ENCODE measurements around the gene SREK1IP1. TPM values are rescaled to one million over a fixed set of nuclear protein-coding genes. Genes with fewer than 3 reads are reported as not detected.

SREK1IP1 gene
- total RNA-seq, 6 donors from 2014 or later: 4.2 to 20.7 (median 13.4) TPM

DNA sequence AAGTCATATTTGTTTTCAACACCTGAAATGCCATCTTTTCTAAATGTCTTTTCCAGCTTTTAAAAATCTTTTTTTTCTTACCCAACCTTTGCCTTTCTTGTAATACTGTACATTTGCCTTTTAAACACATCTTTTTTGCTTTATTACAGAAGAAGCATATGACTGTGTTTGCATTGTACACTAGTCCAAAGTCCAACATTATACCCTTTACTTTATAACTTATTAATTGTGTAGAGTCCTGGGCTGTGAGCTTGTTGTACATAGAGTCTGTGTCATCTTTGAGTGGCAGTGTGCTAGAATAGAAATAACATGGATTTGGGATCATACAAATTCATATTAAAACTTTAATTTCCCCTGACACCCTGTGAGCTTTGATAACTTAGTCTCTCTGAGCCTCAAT, 24.0 kb upstream of the SREK1IP1 start:
- no peak for TF ChIP-seq POLR2AphosphoS5 (IDR thresholded peaks at IDR 0.05)
- TF ChIP-seq EP300 (IDR thresholded peaks at IDR 0.05): no peak
- TF ChIP-seq POLR2A (IDR thresholded peaks at IDR 0.05): no peak
- TF ChIP-seq, protein P1, sequence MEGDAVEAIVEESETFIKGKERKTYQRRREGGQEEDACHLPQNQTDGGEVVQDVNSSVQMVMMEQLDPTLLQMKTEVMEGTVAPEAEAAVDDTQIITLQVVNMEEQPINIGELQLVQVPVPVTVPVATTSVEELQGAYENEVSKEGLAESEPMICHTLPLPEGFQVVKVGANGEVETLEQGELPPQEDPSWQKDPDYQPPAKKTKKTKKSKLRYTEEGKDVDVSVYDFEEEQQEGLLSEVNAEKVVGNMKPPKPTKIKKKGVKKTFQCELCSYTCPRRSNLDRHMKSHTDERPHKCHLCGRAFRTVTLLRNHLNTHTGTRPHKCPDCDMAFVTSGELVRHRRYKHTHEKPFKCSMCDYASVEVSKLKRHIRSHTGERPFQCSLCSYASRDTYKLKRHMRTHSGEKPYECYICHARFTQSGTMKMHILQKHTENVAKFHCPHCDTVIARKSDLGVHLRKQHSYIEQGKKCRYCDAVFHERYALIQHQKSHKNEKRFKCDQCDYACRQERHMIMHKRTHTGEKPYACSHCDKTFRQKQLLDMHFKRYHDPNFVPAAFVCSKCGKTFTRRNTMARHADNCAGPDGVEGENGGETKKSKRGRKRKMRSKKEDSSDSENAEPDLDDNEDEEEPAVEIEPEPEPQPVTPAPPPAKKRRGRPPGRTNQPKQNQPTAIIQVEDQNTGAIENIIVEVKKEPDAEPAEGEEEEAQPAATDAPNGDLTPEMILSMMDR (IDR thresholded peaks at IDR 0.05): no peak
- ATAC-seq (ENCODE audit: low FRiP score in 2 of 2): no peak
- H3K9me3 ChIP-seq: no peaks in the 10 kb centered on the region

GRCh38 chr5:64790210-64790609, 21.7 kb upstream of the SREK1IP1 start:
- H3K36me3 ChIP-seq: peaks cover 0 to 22% (median 0%) of the 10 kb centered on the region in 4 donors

More for the DNA sequence above, 24.0 kb upstream of the SREK1IP1 start:
- Histone ChIP-seq H3K27ac (no peak overlapping the region), H3K4me3 (no peak overlapping the region), H3K4me1 (no peaks in the 10 kb centered on the region), H3K36me3 (peaks cover 0 to 11% (median 0%) of the 10 kb centered on the region in 4 donors), H3K27me3 (no peaks in the 10 kb centered on the region)
- no peak for DNase-seq

GRCh38 chr5:64789457-64789856, 21.0 kb upstream of the SREK1IP1 start:
- Histone ChIP-seq H3K4me1 (no peaks in the 10 kb centered on the region), H3K27me3 (no peaks in the 10 kb centered on the region), H3K9me3 (no peaks in the 10 kb centered on the region), H3K27ac (no peak overlapping the region), H3K4me3 (no peak overlapping the region), H3K36me3 (peaks cover 0 to 22% (median 0%) of the 10 kb centered on the region in 4 donors)
- ATAC-seq (ENCODE audit: low FRiP score in 2 of 2) (no peak), DNase-seq (no peak)
- 81 to 86% methylated on average over 3 of the region's 3 CpGs for WGBS, 2 donors
- TF ChIP-seq, protein P1 (IDR thresholded peaks at IDR 0.05): no peak
- TF ChIP-seq EP300 (IDR thresholded peaks at IDR 0.05): no peak
- TF ChIP-seq POLR2AphosphoS5 (IDR thresholded peaks at IDR 0.05): no peak
- no peak for TF ChIP-seq POLR2A (IDR thresholded peaks at IDR 0.05)

More at GRCh38 chr5:64790210-64790609, 21.7 kb upstream of the SREK1IP1 start:
- 88 to 97% methylated on average over 1 of the region's 1 CpG for WGBS, 2 donors
- DNase-seq: no peak
- no peak for ATAC-seq (ENCODE audit: low FRiP score in 2 of 2)
- Histone ChIP-seq H3K4me1 (no peaks in the 10 kb centered on the region), H3K4me3 (no peak overlapping the region), H3K27ac (no peak overlapping the region), H3K9me3 (no peaks in the 10 kb centered on the region), H3K27me3 (no peaks in the 10 kb centered on the region)
- TF ChIP-seq POLR2AphosphoS5 (IDR thresholded peaks at IDR 0.05) (no peak), POLR2A (IDR thresholded peaks at IDR 0.05) (no peak), EP300 (IDR thresholded peaks at IDR 0.05) (no peak)
- TF ChIP-seq, protein P1 (IDR thresholded peaks at IDR 0.05): no peak

DNA sequence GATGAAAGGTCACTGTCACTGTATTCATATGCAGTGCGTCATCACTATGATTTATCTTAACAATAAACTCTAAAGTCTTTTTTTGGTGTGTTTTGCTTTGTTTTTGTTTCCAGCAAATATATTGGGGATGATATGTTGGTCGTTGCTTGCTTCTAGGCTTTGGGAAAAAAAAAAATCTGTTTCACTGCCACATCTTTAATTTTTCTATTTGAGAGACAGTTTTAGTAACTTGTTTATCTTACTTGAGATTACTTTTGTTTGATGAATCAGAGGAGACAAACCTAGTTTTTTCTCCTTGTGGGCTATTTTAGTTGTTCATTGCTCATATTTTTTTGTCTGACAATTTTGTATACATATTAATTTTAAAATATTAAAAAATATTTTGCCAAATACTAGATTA, 19.7 kb upstream of the SREK1IP1 start:
- no peak for TF ChIP-seq POLR2A (IDR thresholded peaks at IDR 0.05)
- no peak for TF ChIP-seq EP300 (IDR thresholded peaks at IDR 0.05)
- no peak for TF ChIP-seq POLR2AphosphoS5 (IDR thresholded peaks at IDR 0.05)
- TF ChIP-seq, protein P1 (IDR thresholded peaks at IDR 0.05): no peak
- no peak overlapping the region for H3K27ac ChIP-seq
- ATAC-seq (ENCODE audit: low FRiP score in 2 of 2) (no peak), DNase-seq (no peak)
- no peaks in the 10 kb centered on the region for H3K4me1 ChIP-seq
- H3K9me3 ChIP-seq: no peaks in the 10 kb centered on the region
- WGBS, 2 donors: 74 to 88% methylated on average over 2 of the region's 2 CpGs
- H3K4me3 ChIP-seq: no peak overlapping the region
- H3K36me3 ChIP-seq: peaks cover 0 to 22% (median 0%) of the 10 kb centered on the region in 4 donors
- no peaks in the 10 kb centered on the region for H3K27me3 ChIP-seq

DNA sequence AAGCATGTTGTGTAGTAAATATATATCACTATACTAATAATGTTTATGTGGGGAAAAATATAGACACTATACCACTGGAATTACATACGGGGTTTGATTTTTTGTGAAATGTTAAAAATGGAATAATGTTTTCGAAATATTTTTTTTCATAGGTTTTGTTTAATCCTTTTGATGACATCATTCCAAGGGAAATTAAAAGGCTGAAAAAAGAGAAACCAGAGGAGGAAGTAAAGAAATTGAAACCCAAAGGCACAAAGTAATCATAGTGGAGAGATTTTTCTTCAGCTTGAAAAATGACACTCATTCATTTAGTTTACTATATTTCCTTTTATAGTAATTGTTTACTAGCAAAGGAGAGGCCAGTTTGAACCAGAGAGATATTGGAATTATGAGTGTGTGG, 17.9 kb upstream of the SREK1IP1 start:
- Histone ChIP-seq H3K4me3 (no peak overlapping the region), H3K27ac (no peak overlapping the region), H3K4me1 (no peaks in the 10 kb centered on the region), H3K36me3 (peaks cover 0 to 27% (median 0%) of the 10 kb centered on the region in 4 donors), H3K9me3 (no peaks in the 10 kb centered on the region), H3K27me3 (no peaks in the 10 kb centered on the region)
- no peak for DNase-seq
- no peak for ATAC-seq (ENCODE audit: low FRiP score in 2 of 2)
- WGBS, 2 donors: 85 to 90% methylated on average over 2 of the region's 2 CpGs
- TF ChIP-seq, protein P1 (IDR thresholded peaks at IDR 0.05): no peak
- no peak for TF ChIP-seq EP300 (IDR thresholded peaks at IDR 0.05)
- no peak for TF ChIP-seq POLR2AphosphoS5 (IDR thresholded peaks at IDR 0.05)
- TF ChIP-seq POLR2A (IDR thresholded peaks at IDR 0.05): no peak
